ENCODE data around the gene RNMT. TPM values are rescaled to one million over a fixed set of nuclear protein-coding genes. Genes with fewer than 3 reads are reported as not detected.

The RNMT gene
- total RNA-seq, 1 experiment from 2014 or later, result 38.4 TPM

DNA sequence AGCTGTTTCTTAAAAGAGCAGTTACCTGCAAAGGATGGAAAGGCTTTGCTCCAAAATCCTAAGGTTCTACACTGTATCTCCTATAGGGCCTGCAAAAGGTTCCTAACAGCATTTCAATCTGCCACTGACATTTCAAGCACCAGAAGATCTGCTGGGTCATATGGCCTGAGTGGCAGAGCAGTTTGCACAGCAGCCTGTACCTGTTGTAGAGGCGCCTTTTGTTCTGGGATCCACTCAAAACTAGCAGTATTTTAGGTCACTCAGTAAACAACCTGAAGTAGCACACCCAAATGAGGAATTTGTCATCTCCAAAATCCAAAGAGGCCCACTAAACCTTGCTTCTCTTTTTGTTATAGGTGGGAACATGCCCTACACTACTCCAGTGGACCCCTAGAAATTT is 6.3 kb upstream of the RNMT start:
- Mint-ChIP-seq H3K27ac (ENCODE audit: low read depth, unreplicated experiment) (no peak overlapping the region), H3K27me3 (ENCODE audit: insufficient read depth, unreplicated experiment) (no peaks in the 10 kb centered on the region), H3K4me3 (ENCODE audit: unreplicated experiment) (no peak overlapping the region), H3K36me3 (ENCODE audit: insufficient read depth, unreplicated experiment) (peaks cover 11% of the 10 kb centered on the region), H3K9me3 (ENCODE audit: unreplicated experiment) (peaks cover 5% of the 10 kb centered on the region), H3K4me1 (ENCODE audit: insufficient read depth, unreplicated experiment) (peaks cover 9% of the 10 kb centered on the region)
- intact Hi-C loops (cut with micrococcal nuclease), result loop anchor here (10.0 kb wide), 1 partner anchor 165 kb away; no protein-coding TSS in a partner anchor
- DNase-seq (ENCODE audit: unreplicated experiment), result no peak
- BruUV-seq (replicated peaks), result no TSS peak
- ChIA-PET POLR2A (no interaction called here), CTCF (no interaction called here)
- TF ChIP-seq, protein P1, sequence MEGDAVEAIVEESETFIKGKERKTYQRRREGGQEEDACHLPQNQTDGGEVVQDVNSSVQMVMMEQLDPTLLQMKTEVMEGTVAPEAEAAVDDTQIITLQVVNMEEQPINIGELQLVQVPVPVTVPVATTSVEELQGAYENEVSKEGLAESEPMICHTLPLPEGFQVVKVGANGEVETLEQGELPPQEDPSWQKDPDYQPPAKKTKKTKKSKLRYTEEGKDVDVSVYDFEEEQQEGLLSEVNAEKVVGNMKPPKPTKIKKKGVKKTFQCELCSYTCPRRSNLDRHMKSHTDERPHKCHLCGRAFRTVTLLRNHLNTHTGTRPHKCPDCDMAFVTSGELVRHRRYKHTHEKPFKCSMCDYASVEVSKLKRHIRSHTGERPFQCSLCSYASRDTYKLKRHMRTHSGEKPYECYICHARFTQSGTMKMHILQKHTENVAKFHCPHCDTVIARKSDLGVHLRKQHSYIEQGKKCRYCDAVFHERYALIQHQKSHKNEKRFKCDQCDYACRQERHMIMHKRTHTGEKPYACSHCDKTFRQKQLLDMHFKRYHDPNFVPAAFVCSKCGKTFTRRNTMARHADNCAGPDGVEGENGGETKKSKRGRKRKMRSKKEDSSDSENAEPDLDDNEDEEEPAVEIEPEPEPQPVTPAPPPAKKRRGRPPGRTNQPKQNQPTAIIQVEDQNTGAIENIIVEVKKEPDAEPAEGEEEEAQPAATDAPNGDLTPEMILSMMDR (IDR thresholded peaks at IDR 0.05; ENCODE audit: unreplicated experiment), result no peak

DNA sequence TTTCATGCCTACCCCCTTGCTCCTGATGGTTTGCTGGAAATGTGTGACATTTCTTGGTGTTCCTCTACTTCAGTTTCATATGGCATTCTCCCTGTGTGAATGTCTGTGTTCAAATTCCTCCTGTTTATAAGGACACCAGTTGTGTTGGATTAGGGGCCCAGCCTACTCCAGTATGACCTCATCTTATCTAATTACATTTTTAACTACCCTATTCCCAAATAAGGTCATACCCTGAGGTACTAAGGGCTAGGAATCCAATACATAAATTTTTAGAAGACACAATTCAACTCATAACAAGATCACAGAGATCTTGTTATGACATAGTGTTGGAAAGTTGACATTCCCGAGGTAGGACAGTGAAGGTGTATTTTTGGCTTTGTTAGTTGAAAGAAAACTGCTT is 5.6 kb upstream of the RNMT start:
- Mint-ChIP-seq H3K27me3 (ENCODE audit: insufficient read depth, unreplicated experiment) (no peaks in the 10 kb centered on the region), H3K9me3 (ENCODE audit: unreplicated experiment) (peaks cover 5% of the 10 kb centered on the region), H3K4me3 (ENCODE audit: unreplicated experiment) (no peak overlapping the region), H3K27ac (ENCODE audit: low read depth, unreplicated experiment) (no peak overlapping the region), H3K4me1 (ENCODE audit: insufficient read depth, unreplicated experiment) (peaks cover 14% of the 10 kb centered on the region), H3K36me3 (ENCODE audit: insufficient read depth, unreplicated experiment) (peaks cover 11% of the 10 kb centered on the region)
- BruUV-seq (replicated peaks), result no TSS peak
- TF ChIP-seq, protein P1 (IDR thresholded peaks at IDR 0.05; ENCODE audit: unreplicated experiment), result no peak
- intact Hi-C loops (cut with micrococcal nuclease), result loop anchor here (10.0 kb wide), 1 partner anchor 166 kb away; no protein-coding TSS in a partner anchor
- DNase-seq (ENCODE audit: unreplicated experiment), result no peak
- ChIA-PET POLR2A (no interaction called here), CTCF (no interaction called here)

DNA sequence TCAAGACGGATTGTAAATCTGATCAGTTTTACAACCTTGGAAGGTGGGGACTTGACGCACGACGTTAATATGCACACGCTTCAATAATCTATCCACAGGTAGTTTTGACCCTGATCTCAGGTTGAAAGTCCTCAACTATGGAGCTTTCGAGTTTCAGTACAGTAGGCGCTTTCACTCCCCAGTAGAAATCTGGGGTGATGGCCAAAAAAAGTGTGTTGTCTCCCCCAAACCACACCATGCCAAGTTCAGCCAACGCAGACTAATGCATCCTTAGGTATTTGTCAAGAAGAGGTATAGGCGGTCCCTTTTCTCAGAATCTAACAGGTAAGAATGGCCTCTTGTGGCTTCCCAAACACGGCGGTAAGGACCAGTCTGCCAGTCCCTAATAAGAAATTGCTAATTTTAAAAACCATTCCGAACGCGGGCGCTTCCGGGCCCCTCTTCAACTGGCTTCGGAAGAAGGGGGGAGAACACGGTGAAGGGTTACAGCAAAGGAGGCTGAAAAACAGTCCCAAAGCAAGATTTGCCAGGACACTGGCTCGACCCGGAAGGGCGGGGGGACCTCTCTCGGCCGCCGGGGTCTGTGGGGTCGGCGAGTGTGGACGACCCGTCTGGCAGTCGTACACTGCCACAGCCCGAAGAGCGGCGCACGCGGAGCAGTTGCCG is 774 bp upstream of the RNMT start:
- ChIA-PET CTCF (interaction anchor here (0.6 to 1.2 kb wide), 2 partner anchors 12 to 1249 kb away, joined by 3 read pairs; no protein-coding TSS in a partner anchor), POLR2A (interaction anchor here (0.6 to 4.7 kb wide), 20 partner anchors 8 to 1349 kb away, joined by 3 to 108 read pairs (median 4); partner anchors contain the start of gene CEP192)
- Mint-ChIP-seq H3K9me3 (ENCODE audit: unreplicated experiment) (no peaks in the 10 kb centered on the region), H3K27me3 (ENCODE audit: insufficient read depth, unreplicated experiment) (no peaks in the 10 kb centered on the region), H3K36me3 (ENCODE audit: insufficient read depth, unreplicated experiment) (peaks cover 19% of the 10 kb centered on the region), H3K4me3 (ENCODE audit: unreplicated experiment) (peak overlapping the region; percentile 89), H3K4me1 (ENCODE audit: insufficient read depth, unreplicated experiment) (peaks cover 29% of the 10 kb centered on the region), H3K27ac (ENCODE audit: low read depth, unreplicated experiment) (peak overlapping the region; percentile 98)
- BruUV-seq (replicated peaks), result TSS peak; percentile 52
- DNase-seq (ENCODE audit: unreplicated experiment), result no peak
- intact Hi-C loops (cut with micrococcal nuclease), result loop anchor here (1.0 to 10.0 kb wide), 3 partner anchors 15 to 171 kb away; no protein-coding TSS in a partner anchor
- TF ChIP-seq, protein P1 (IDR thresholded peaks at IDR 0.05; ENCODE audit: unreplicated experiment), result no peak

DNA sequence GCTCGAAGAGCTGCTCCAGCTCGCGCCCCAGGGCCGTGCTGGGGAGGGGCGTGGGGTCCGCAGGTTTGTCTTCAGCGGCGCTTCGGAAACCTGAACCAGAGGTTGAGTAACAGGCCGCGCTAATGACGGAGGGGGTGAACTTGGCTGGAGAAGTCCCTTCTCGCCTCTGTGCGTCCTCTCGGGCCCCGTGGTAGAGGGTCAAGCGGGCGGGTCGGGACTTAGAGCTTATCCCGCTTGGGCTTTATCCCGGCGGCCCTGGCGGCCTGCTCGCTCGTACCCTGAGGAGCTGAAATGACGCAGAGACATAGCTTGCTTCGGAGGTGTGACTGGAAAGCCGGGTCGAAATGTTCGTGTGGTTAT is 479 bp downstream of the RNMT start:
- Mint-ChIP-seq H3K27me3 (ENCODE audit: insufficient read depth, unreplicated experiment) (no peaks in the 10 kb centered on the region), H3K36me3 (ENCODE audit: insufficient read depth, unreplicated experiment) (peaks cover 21% of the 10 kb centered on the region), H3K4me1 (ENCODE audit: insufficient read depth, unreplicated experiment) (peaks cover 29% of the 10 kb centered on the region), H3K9me3 (ENCODE audit: unreplicated experiment) (no peaks in the 10 kb centered on the region), H3K4me3 (ENCODE audit: unreplicated experiment) (peak overlapping the region; percentile 89), H3K27ac (ENCODE audit: low read depth, unreplicated experiment) (peak overlapping the region; percentile 98)
- TF ChIP-seq, protein P1 (IDR thresholded peaks at IDR 0.05; ENCODE audit: unreplicated experiment), result no peak
- BruUV-seq (replicated peaks), result no TSS peak
- CTCF ChIA-PET, result interaction anchor here (0.6 to 1.2 kb wide), 3 partner anchors 13 to 688 kb away, joined by 3 to 4 read pairs (median 3); no protein-coding TSS in a partner anchor
- intact Hi-C loops (cut with micrococcal nuclease), result loop anchor here (1.0 to 10.0 kb wide), 3 partner anchors 17 to 172 kb away; no protein-coding TSS in a partner anchor
- no peak for DNase-seq (ENCODE audit: unreplicated experiment)
- POLR2A ChIA-PET, result interaction anchor here (0.6 to 4.7 kb wide), 17 partner anchors 9 to 1003 kb away, joined by 3 to 108 read pairs (median 4); partner anchors contain the start of gene CEP192

Measured in MCF 10A (cell line).